DMS 273 (cell line): ENCODE results near the gene TMEM14B.
"Not testable (repeated sequence)": the region's sequence is repeated elsewhere in the genome, so short reads cannot be mapped to it uniquely, and the experiment has no call there.

Experiments used
- DNase-seq: peaks from one replicate; lab custom pipeline; 2025; ENCODE audit not compliant: unreplicated experiment; lab: John Stamatoyannopoulos, UW

TMEM14B gene

GRCh38 chr6:10747251-10747972 lies at the start of gene TMEM14B:
Gene TMEM14B (plus strand): TSS chr6:10747805. CDS start chr6:10749246, 1,441 bp downstream.
- peak; percentile 99 for DNase-seq

GRCh38 chr6:10713962-10714361 lies 33.6 kb upstream of the TMEM14B start:
- DNase-seq: no peak

- peak; percentile 50 for DNase-seq
Observed at GRCh38 chr6:10719296-10719963, 28.2 kb upstream of the TMEM14B start.

- no peak for DNase-seq
Observed at GRCh38 chr6:10719964-10720264, 27.7 kb upstream of the TMEM14B start.

GRCh38 chr6:10720265-10720959 lies 27.2 kb upstream of the TMEM14B start:
- DNase-seq: peak; percentile 74

- DNase-seq: peak; percentile 37
Observed at GRCh38 chr6:10720960-10721849, 26.4 kb upstream of the TMEM14B start.

GRCh38 chr6:10721850-10722569 lies 25.6 kb upstream of the TMEM14B start:
- DNase-seq: no peak

- DNase-seq: no peak
Observed at GRCh38 chr6:10722570-10722819, 25.1 kb upstream of the TMEM14B start.

- peak; percentile 97 for DNase-seq
Observed at GRCh38 chr6:10722820-10723566, 24.6 kb upstream of the TMEM14B start, which contains the start of gene TMEM14C. Gene TMEM14C (plus strand): TSS chr6:10723070. CDS start chr6:10724614, 1,544 bp downstream.

- DNase-seq: no peak
Observed at GRCh38 chr6:10723567-10723881, 24.1 kb upstream of the TMEM14B start.

- DNase-seq: no peak
Observed at GRCh38 chr6:10725044-10725443, 22.6 kb upstream of the TMEM14B start.

- no peak for DNase-seq
Observed at GRCh38 chr6:10725716-10726115, 21.9 kb upstream of the TMEM14B start.

GRCh38 chr6:10730254-10730653 lies 17.4 kb upstream of the TMEM14B start:
- no peak for DNase-seq

GRCh38 chr6:10733151-10733715 lies 14.4 kb upstream of the TMEM14B start:
- peak; percentile 13 for DNase-seq

GRCh38 chr6:10733863-10734262 lies 13.7 kb upstream of the TMEM14B start:
- no peak for DNase-seq

- peak; percentile 59 for DNase-seq
Observed at GRCh38 chr6:10736731-10737130, 10.9 kb upstream of the TMEM14B start.

- no peak for DNase-seq
Observed at GRCh38 chr6:10740061-10740460, 7.5 kb upstream of the TMEM14B start.

GRCh38 chr6:10741643-10742042 lies 6.0 kb upstream of the TMEM14B start:
- DNase-seq: not testable (repeated sequence)

GRCh38 chr6:10742251-10742650 lies 5.4 kb upstream of the TMEM14B start:
- DNase-seq: no peak

GRCh38 chr6:10743515-10743914 lies 4.1 kb upstream of the TMEM14B start:
- DNase-seq: no peak
